GM23338 (cell line): ENCODE measurements around the gene TMEM63A. TPM values are rescaled to one million over a fixed set of nuclear protein-coding genes. Genes with fewer than 3 reads are reported as not detected.
A peak's percentile ranks its signal among the peaks of the same experiment; 100 is the strongest.

Experiments used
- ATAC-seq: fragments of 200-7000 bp; cut with Tn5 transposase; 3 replicates; pipeline ENCODE4 v1.9.1; 2020
- DNase-seq: peaks from one replicate; pipeline ENCODE4 v3.0.0-alpha.2; 2015; ENCODE audit warnings: low spot score
- H2AFZ ChIP-seq: fragments of 200-600 bp; sonication (generic); 2 replicates; pipeline ENCODE4 v1.8.0; 2016; ENCODE audit warnings: antibody characterized with exemption, mild to moderate bottlenecking, moderate library complexity
- H3F3A ChIP-seq: fragments of 200-600 bp; sonication (generic); replicated peaks from 2 replicates; pipeline ENCODE4 v1.8.0; 2017; ENCODE audit warnings: antibody characterized with exemption, mixed run types, low read depth
- H3K27ac ChIP-seq: fragments of 200-600 bp; sonication (generic); 2 replicates; pipeline ENCODE4 v1.6.1; 2016; ENCODE audit warnings: low read depth
- H3K27me3 ChIP-seq: fragments of 200-600 bp; sonication (generic); 2 replicates; pipeline ENCODE4 v1.8.0; 2016; ENCODE audit warnings: mild to moderate bottlenecking, mixed run types, moderate library complexity; ENCODE audit not compliant: insufficient read depth
- H3K36me3 ChIP-seq: fragments of 200-600 bp; sonication (generic); 2 replicates; pipeline ENCODE4 v1.8.0; 2016; ENCODE audit warnings: mild to moderate bottlenecking; ENCODE audit not compliant: insufficient read depth
- H3K4me1 ChIP-seq: fragments of 200-600 bp; sonication (generic); 2 replicates; pipeline ENCODE4 v1.8.0; 2016; ENCODE audit warnings: mild to moderate bottlenecking, moderate library complexity; ENCODE audit not compliant: insufficient read depth
- H3K4me2 ChIP-seq: fragments of 200-600 bp; sonication (generic); 2 replicates; pipeline ENCODE4 v1.7.1; 2017; ENCODE audit warnings: mixed run types
- H3K4me3 ChIP-seq: fragments of 200-600 bp; sonication (generic); 2 replicates; pipeline ENCODE4 v1.6.1; 2016; ENCODE audit warnings: mixed run types
- H3K79me2 ChIP-seq: fragments of 200-600 bp; sonication (generic); replicated peaks from 2 replicates; pipeline ENCODE4 v1.8.0; 2017; ENCODE audit warnings: mild to moderate bottlenecking; ENCODE audit not compliant: insufficient read depth
- H3K9me2 ChIP-seq: fragments of 200-600 bp; sonication (generic); 2 replicates; pipeline ENCODE4 v1.8.0; 2017; ENCODE audit not compliant: insufficient read depth
- H4K20me1 ChIP-seq: fragments of 200-600 bp; sonication (generic); replicated peaks from 2 replicates; pipeline ENCODE4 v1.8.0; 2017; ENCODE audit warnings: mild to moderate bottlenecking; ENCODE audit not compliant: insufficient read depth
- H3K27ac Mint-ChIP-seq: 2 replicates; pipeline ENCODE4 v1.8.0; 2020; ENCODE audit warnings: inconsistent platforms, mild to moderate bottlenecking, moderate library complexity, mixed read lengths
- H3K27me3 Mint-ChIP-seq: 3 replicates; pipeline ENCODE4 v1.8.0; 2022; ENCODE audit warnings: low read depth, mild to moderate bottlenecking, moderate library complexity, mixed read lengths, inconsistent platforms; ENCODE audit not compliant: insufficient read depth, poor library complexity
- H3K36me3 Mint-ChIP-seq: 3 replicates; pipeline ENCODE4 v1.8.0; 2021; ENCODE audit warnings: low read depth, mild to moderate bottlenecking, inconsistent platforms, moderate library complexity, mixed read lengths
- H3K4me1 Mint-ChIP-seq: 3 replicates; pipeline ENCODE4 v1.8.0; 2020; ENCODE audit warnings: mild to moderate bottlenecking, inconsistent platforms, mixed read lengths
- H3K4me3 Mint-ChIP-seq: 3 replicates; pipeline ENCODE4 v1.8.0; 2021; ENCODE audit warnings: moderate library complexity, mild to moderate bottlenecking, inconsistent platforms, mixed read lengths
- H3K9me3 Mint-ChIP-seq: 3 replicates; pipeline ENCODE4 v1.8.0; 2020; ENCODE audit warnings: moderate library complexity, mild to moderate bottlenecking, inconsistent platforms, mixed read lengths
- CTCF ChIP-seq, 2 experiments: fragments of 200-600 bp in 1 of 2; sonication (generic) in 1 of 2; conservative IDR thresholded peaks; 2 replicates each; pipeline versions ENCODE4 v1.5.1 to v1.6.1; 2016 to 2017; ENCODE audit warnings: antibody characterized with exemption in 2 of 2, low read depth in 2 of 2, mild to moderate bottlenecking in 2 of 2, moderate library complexity in 1 of 2
- EZH2 ChIP-seq: fragments of 200-600 bp; sonication (generic); IDR thresholded peaks from one replicate; pipeline ENCODE4 v1.8.0; 2017; ENCODE audit warnings: antibody characterized with exemption, mild to moderate bottlenecking, low read depth; ENCODE audit not compliant: unreplicated experiment
- JUNB ChIP-seq: IDR thresholded peaks from one replicate; pipeline ENCODE4 v1.6.1; 2016; ENCODE audit warnings: antibody characterized with exemption; ENCODE audit not compliant: unreplicated experiment
- ZNF331 ChIP-seq: fragments of 250-450 bp; sonication (Bioruptor Pico); IDR thresholded peaks from 2 replicates; pipeline ENCODE4 v1.5.0; 2020; ENCODE audit warnings: low read depth, mild to moderate bottlenecking, moderate library complexity
- polyA plus RNA-seq: library from polyadenylated mRNA; unstranded; fragments of >200 nt; fragmentation: Nextera tagmentation; extraction: Ambion mirVana; gene quantifications from 2 replicates; pipeline ENCODE4 v1.2.1, GENCODE V29; 2016
- total RNA-seq: library from RNA; depleted of rRNA; stranded (reverse); fragments of >200 nt; shearing (Covaris generic); gene quantifications from 2 replicates; pipeline ENCODE4 v1.2.3, GENCODE V29; 2014

Gene TMEM63A
- total and polyA plus RNA-seq, 2 experiments from 2014 or later, result 31.7 to 76.9 TPM

GRCh38 chr1:225812488-225813213, 69.5 kb downstream of the TMEM63A start:
- Histone ChIP-seq H3K9me2 (no peaks in the 10 kb centered on the region), H3K27me3 (no peaks in the 10 kb centered on the region), H2AFZ (no peak overlapping the region), H4K20me1 (0 out of 2 replicates have a peak, but pooled peaks cover 3% of the 10 kb centered on the region), H3K79me2 (peaks cover 48% of the 10 kb centered on the region), H3K36me3 (no peaks in the 10 kb centered on the region), H3K4me2 (0 out of 2 replicates have a peak overlapping the region, but pooled peaks have one; percentile 60), H3K4me1 (peaks cover 53% of the 10 kb centered on the region), H3K27ac (peak overlapping the region; percentile 55; the same call in 1 of the 2 replicates), H3F3A (peaks cover 34% of the 10 kb centered on the region; the same call in 1 of the 2 replicates), H3K4me3 (no peak overlapping the region)
- peaks cover 13% of the 10 kb centered on the region for H3K36me3 Mint-ChIP-seq
- no peaks in the 10 kb centered on the region for H3K9me3 Mint-ChIP-seq
- peaks cover 17% of the 10 kb centered on the region for H3K27me3 Mint-ChIP-seq
- peaks cover 44% of the 10 kb centered on the region for H3K4me1 Mint-ChIP-seq
- DNase-seq (no peak), ATAC-seq (no peak)
- TF ChIP-seq JUNB, result no peak
- H3K27ac Mint-ChIP-seq, result no peak overlapping the region
- H3K4me3 Mint-ChIP-seq, result no peak overlapping the region

- Histone ChIP-seq H4K20me1 (0 out of 2 replicates have a peak, but pooled peaks cover 3% of the 10 kb centered on the region), H3K4me3 (peak overlapping the region; percentile 90), H2AFZ (no peak overlapping the region), H3K36me3 (no peaks in the 10 kb centered on the region), H3K79me2 (peaks cover 44% of the 10 kb centered on the region), H3K4me1 (peaks cover 45% of the 10 kb centered on the region), H3K27me3 (no peaks in the 10 kb centered on the region), H3F3A (peaks cover 34% of the 10 kb centered on the region; the same call in 1 of the 2 replicates), H3K9me2 (no peaks in the 10 kb centered on the region), H3K27ac (0 out of 2 replicates have a peak overlapping the region, but pooled peaks have one; percentile 71), H3K4me2 (peak overlapping the region; percentile 92)
- Mint-ChIP-seq H3K27me3 (peaks cover 17% of the 10 kb centered on the region), H3K4me3 (peak overlapping the region; percentile 90), H3K4me1 (peaks cover 36% of the 10 kb centered on the region), H3K9me3 (no peaks in the 10 kb centered on the region), H3K36me3 (peaks cover 13% of the 10 kb centered on the region), H3K27ac (no peak overlapping the region)
- ATAC-seq, result peak; percentile 20
- peak; percentile 80 for DNase-seq
- TF ChIP-seq CTCF (conservative IDR thresholded peaks at IDR 0.05; ENCODE audit: low read depth in 2 of 2), result peak; percentile 74 to 77
- TF ChIP-seq EZH2, result no peak
- TF ChIP-seq ZNF331 (CRISPR knock-in tag), result no peak
Measured at GRCh38 chr1:225811622-225812487, 70.3 kb downstream of the TMEM63A start.
